SK-N-SH treated with all-trans-retinoic acid at 6 μM for 48 hours (cell line): ENCODE measurements around the gene OR51V1.

ENCODE experiments used
- ATAC-seq: fragments of 200-7000 bp; cut with Tn5 transposase; 3 replicates; pipeline ENCODE4 v1.9.1; 2020; ENCODE audit warnings: mild to moderate bottlenecking, moderate library complexity
- ARNTL ChIP-seq: fragments of 450-650 bp; formaldehyde crosslinking; IDR thresholded peaks from 2 replicates; pipeline ENCODE4 v1.5.0; 2020; ENCODE audit warnings: low read depth, mild to moderate bottlenecking, moderate library complexity, borderline replicate concordance
- BACH2 ChIP-seq: fragments of 250-450 bp; sonication (Bioruptor Pico); IDR thresholded peaks from 2 replicates; pipeline ENCODE4 v1.9.0; 2021; ENCODE audit warnings: mild to moderate bottlenecking, borderline replicate concordance
- CREB5 ChIP-seq: fragments of 250-450 bp; sonication (Bioruptor Pico); IDR thresholded peaks from 2 replicates; pipeline ENCODE4 v1.5.1; 2020; ENCODE audit warnings: low read depth, mild to moderate bottlenecking, moderate library complexity
- CSRNP3 ChIP-seq: fragments of 250-450 bp; sonication (Bioruptor Pico); IDR thresholded peaks from 2 replicates; pipeline ENCODE4 v1.5.1; 2021; ENCODE audit warnings: mild to moderate bottlenecking, moderate library complexity
- ESRRG ChIP-seq: fragments of 250-450 bp; sonication (Bioruptor Pico); IDR thresholded peaks from 2 replicates; pipeline ENCODE4 v1.6.1; 2021; ENCODE audit warnings: mild to moderate bottlenecking
- GLIS3 ChIP-seq: fragments of 250-450 bp; sonication (Bioruptor Pico); IDR thresholded peaks from 2 replicates; pipeline ENCODE4 v1.5.0; 2020; ENCODE audit warnings: mild to moderate bottlenecking, moderate library complexity
- ISL1 ChIP-seq: fragments of 250-450 bp; sonication (Bioruptor Pico); IDR thresholded peaks from 2 replicates; pipeline ENCODE4 v2.1.2; 2022; ENCODE audit warnings: mild to moderate bottlenecking, moderate library complexity
- PATZ1 ChIP-seq: fragments of 250-450 bp; sonication (Bioruptor Pico); IDR thresholded peaks from 2 replicates; pipeline ENCODE4 v1.8.0; 2020; ENCODE audit warnings: mild to moderate bottlenecking, moderate library complexity, borderline replicate concordance
- POU6F1 ChIP-seq: fragments of 250-450 bp; sonication (Bioruptor Pico); IDR thresholded peaks from 2 replicates; pipeline ENCODE4 v1.8.0; 2021; ENCODE audit warnings: low read depth, mild to moderate bottlenecking, moderate library complexity, borderline replicate concordance
- RARB ChIP-seq: fragments of 250-450 bp; sonication (Bioruptor Pico); IDR thresholded peaks from 2 replicates; pipeline ENCODE4 v1.8.0; 2021; ENCODE audit warnings: mild to moderate bottlenecking, moderate library complexity
- SNAI2 ChIP-seq: fragments of 250-450 bp; sonication (Bioruptor Pico); IDR thresholded peaks from 2 replicates; pipeline ENCODE4 v1.5.0; 2020; ENCODE audit warnings: mild to moderate bottlenecking, moderate library complexity
- TCF4 ChIP-seq: fragments of 250-450 bp; sonication (Bioruptor Pico); IDR thresholded peaks from 2 replicates; pipeline ENCODE4 v1.8.0; 2021; ENCODE audit warnings: mild to moderate bottlenecking, moderate library complexity, borderline replicate concordance
- TSHZ2 ChIP-seq: fragments of 250-450 bp; sonication (Bioruptor Pico); IDR thresholded peaks from 2 replicates; pipeline ENCODE4 v1.5.0; 2020; ENCODE audit warnings: mild to moderate bottlenecking, moderate library complexity
- ZFP3 ChIP-seq: fragments of 250-450 bp; sonication (Bioruptor Pico); IDR thresholded peaks from 2 replicates; pipeline ENCODE4 v1.5.0; 2020; ENCODE audit warnings: mild to moderate bottlenecking, moderate library complexity
- ZFP30 ChIP-seq: fragments of 450-650 bp; formaldehyde crosslinking; IDR thresholded peaks from 2 replicates; pipeline ENCODE4 v1.5.0; 2022; ENCODE audit warnings: mild to moderate bottlenecking, moderate library complexity
- ZNF565 ChIP-seq: fragments of 450-650 bp; formaldehyde crosslinking; conservative IDR thresholded peaks from 2 replicates; pipeline ENCODE4 v1.5.0; 2020; ENCODE audit warnings: low read depth, mild to moderate bottlenecking, moderate library complexity
- ZNF70 ChIP-seq: fragments of 450-650 bp; formaldehyde crosslinking; IDR thresholded peaks from 2 replicates; pipeline ENCODE4 v1.5.0; 2020; ENCODE audit warnings: mild to moderate bottlenecking, moderate library complexity

The OR51V1 gene

GRCh38 chr11:5203366-5203765 is 2.9 kb upstream of the OR51V1 start:
- no peak for TF ChIP-seq POU6F1
- TF ChIP-seq ZFP30 (CRISPR knock-in tag): no peak
- no peak for TF ChIP-seq PATZ1 (CRISPR knock-in tag)
- no peak for TF ChIP-seq BACH2 (CRISPR knock-in tag)
- TF ChIP-seq SNAI2 (CRISPR knock-in tag): no peak
- no peak for TF ChIP-seq RARB (CRISPR knock-in tag)
- no peak for TF ChIP-seq ARNTL (CRISPR knock-in tag)
- no peak for TF ChIP-seq ZNF565
- no peak for ATAC-seq

GRCh38 chr11:5198285-5198684 is 2.2 kb downstream of the OR51V1 start:
- ATAC-seq: no peak
- TF ChIP-seq ZNF70 (CRISPR knock-in tag): no peak
- TF ChIP-seq, all 23 proteins: peak for 0

GRCh38 chr11:5197536-5197935 is 2.9 kb downstream of the OR51V1 start:
- no peak for TF ChIP-seq ESRRG
- no peak for TF ChIP-seq ISL1 (CRISPR knock-in tag)
- TF ChIP-seq, all 23 proteins: peak for 0
- ATAC-seq: no peak

GRCh38 chr11:5196731-5197130 is 3.8 kb downstream of the OR51V1 start:
- TF ChIP-seq GLIS3 (CRISPR knock-in tag) (no peak), ZFP3 (CRISPR knock-in tag) (no peak), POU6F1 (no peak), PATZ1 (CRISPR knock-in tag) (no peak), TCF4 (no peak), CSRNP3 (CRISPR knock-in tag) (no peak), CREB5 (CRISPR knock-in tag) (no peak)
- no peak for ATAC-seq

GRCh38 chr11:5196067-5196466 is 4.4 kb downstream of the OR51V1 start:
- no peak for ATAC-seq

More at GRCh38 chr11:5196067-5196466, 4.4 kb downstream of the OR51V1 start:
- TF ChIP-seq CSRNP3 (CRISPR knock-in tag) (no peak), ZNF70 (CRISPR knock-in tag) (no peak), ISL1 (CRISPR knock-in tag) (no peak), TSHZ2 (CRISPR knock-in tag) (no peak), CREB5 (CRISPR knock-in tag) (no peak)
